Caco-2 (cell line): ENCODE measurements around the gene CDK5RAP2. TPM values are rescaled to one million over a fixed set of nuclear protein-coding genes. Genes with fewer than 3 reads are reported as not detected.

Source experiments
- BruUV-seq: library from RNA; stranded (reverse); fragments of 400-500 nt; replicated peaks from 2 replicates; lab custom pipeline; 2021; lab: Mats Ljungman, UMichigan
- CTCF ChIA-PET: fragments of 300-600 bp; sonication (Branson Sonifier 250); formaldehyde crosslinking; loops from one replicate; lab custom pipeline; 2022; ENCODE audit warnings: antibody characterized with exemption; lab: Charles Lee
- POLR2A ChIA-PET: fragments of 300-600 bp; sonication (Branson Sonifier 250); formaldehyde crosslinking; loops from one replicate; lab custom pipeline; 2022; ENCODE audit warnings: antibody characterized with exemption; lab: Charles Lee
- DNase-seq, 2 experiments: peaks; one replicate each; pipeline versions ENCODE4 v3.0.0 to v3.0.0-alpha.2; 2020 to 2022
- H3K27me3 ChIP-seq: replicated peaks from 2 replicates; pipeline ENCODE4 v1.6.0; 2011; ENCODE audit warnings: low read length; ENCODE audit not compliant: control insufficient read depth, insufficient read depth
- H3K36me3 ChIP-seq: 2 replicates; pipeline ENCODE4 v1.5.1; 2011; ENCODE audit warnings: low read length; ENCODE audit not compliant: control insufficient read depth, insufficient read depth
- H3K4me1 ChIP-seq: fragments of 250-450 bp; sonication (Bioruptor Pico); 2 replicates; pipeline ENCODE4 v1.5.1; 2020; ENCODE audit warnings: mild to moderate bottlenecking
- H3K4me3 ChIP-seq: 2 replicates; pipeline ENCODE4 v1.5.1; 2011; ENCODE audit warnings: low read depth, mild to moderate bottlenecking, control low read depth, low read length
- H3K9me3 ChIP-seq: fragments of 250-450 bp; sonication (Bioruptor Pico); 2 replicates; pipeline ENCODE4 v1.5.1; 2020; ENCODE audit warnings: mild to moderate bottlenecking, moderate library complexity
- H3K27ac Mint-ChIP-seq: one replicate; pipeline ENCODE4 v1.8.0; 2022; ENCODE audit warnings: mixed read lengths; ENCODE audit not compliant: unreplicated experiment
- H3K27me3 Mint-ChIP-seq: one replicate; pipeline ENCODE4 v1.8.0; 2022; ENCODE audit warnings: mixed read lengths; ENCODE audit not compliant: insufficient read depth, unreplicated experiment
- H3K36me3 Mint-ChIP-seq: one replicate; pipeline ENCODE4 v1.8.0; 2022; ENCODE audit warnings: mild to moderate bottlenecking, mixed read lengths; ENCODE audit not compliant: insufficient read depth, unreplicated experiment
- H3K4me1 Mint-ChIP-seq: one replicate; pipeline ENCODE4 v1.8.0; 2022; ENCODE audit warnings: low read depth, mixed read lengths; ENCODE audit not compliant: unreplicated experiment
- H3K4me3 Mint-ChIP-seq: one replicate; pipeline ENCODE4 v1.8.0; 2022; ENCODE audit warnings: mild to moderate bottlenecking, moderate library complexity, mixed read lengths; ENCODE audit not compliant: unreplicated experiment
- H3K9me3 Mint-ChIP-seq: one replicate; pipeline ENCODE4 v1.8.0; 2022; ENCODE audit warnings: mixed read lengths; ENCODE audit not compliant: unreplicated experiment
- CTCF ChIP-seq, 2 experiments: fragments of 200-600 bp in 1 of 2; IDR thresholded peaks; 1 replicate in 1 of 2; 2 replicates in 1 of 2; pipeline versions ENCODE4 v1.5.1 to v1.8.0; 2011 to 2022; ENCODE audit warnings: antibody characterized with exemption in 1 of 2, control low read depth in 1 of 2, inconsistent platforms in 1 of 2, low read depth in 1 of 2, low read length in 1 of 2, mild to moderate bottlenecking in 1 of 2, moderate library complexity in 1 of 2; ENCODE audit not compliant: insufficient read depth in 1 of 2, severe bottlenecking in 1 of 2, unreplicated experiment in 1 of 2
- intact Hi-C: fragments of 100-400 bp; cut with micrococcal nuclease; formaldehyde crosslinking; loops from one replicate; pipeline ENCODE4 v1.10.0; 2022; ENCODE audit not compliant: unreplicated experiment
- total RNA-seq: library from RNA; stranded (reverse); gene quantifications from 2 replicates; pipeline ENCODE4 v1.2.3, GENCODE V29; 2022

CDK5RAP2 gene
- total RNA-seq, 1 experiment from 2014 or later = 71.3 TPM

DNA sequence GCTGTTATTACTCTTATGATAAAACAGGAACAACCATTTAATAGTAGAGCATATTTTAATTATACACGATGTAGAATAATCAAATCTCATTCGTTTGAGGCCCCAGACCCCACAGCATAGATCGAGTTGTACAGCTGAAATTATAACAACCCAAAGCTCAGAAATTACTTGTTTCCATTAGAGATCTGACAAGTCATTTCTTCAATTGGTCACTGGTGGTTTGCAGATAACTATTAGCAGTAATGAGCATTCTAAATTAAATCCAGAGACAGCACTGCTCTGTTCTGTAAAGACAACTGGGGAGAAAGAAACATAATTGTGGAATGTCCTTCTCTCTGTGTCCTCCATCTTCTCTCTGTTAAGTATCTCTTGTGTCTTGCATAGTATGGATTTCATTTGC lies 12.9 kb downstream of the CDK5RAP2 start:
- H3K27me3 Mint-ChIP-seq = no peaks in the 10 kb centered on the region
- peaks cover 49% of the 10 kb centered on the region for H3K36me3 Mint-ChIP-seq
- intact Hi-C loops = no loop called here
- no peak for DNase-seq
- CTCF ChIA-PET = no interaction called here
- no peaks in the 10 kb centered on the region for H3K27me3 ChIP-seq
- H3K4me1 ChIP-seq = peaks cover 13% of the 10 kb centered on the region
- no peak overlapping the region for H3K4me3 Mint-ChIP-seq
- no peaks in the 10 kb centered on the region for H3K9me3 ChIP-seq
- no peak for TF ChIP-seq CTCF (IDR thresholded peaks at IDR 0.05; ENCODE audit: insufficient read depth in 1 of 2, low read depth in 1 of 2, low read length in 1 of 2, severe bottlenecking in 1 of 2, unreplicated experiment in 1 of 2)
- no peak overlapping the region for H3K27ac Mint-ChIP-seq
- H3K36me3 ChIP-seq = peaks cover 3% of the 10 kb centered on the region
- no peaks in the 10 kb centered on the region for H3K4me1 Mint-ChIP-seq
- H3K4me3 ChIP-seq = no peak overlapping the region
- no TSS peak for BruUV-seq
- no peaks in the 10 kb centered on the region for H3K9me3 Mint-ChIP-seq
- POLR2A ChIA-PET = no interaction called here

GRCh38 chr9:120564589-120564988 lies 15.4 kb downstream of the CDK5RAP2 start:
- no peaks in the 10 kb centered on the region for H3K27me3 ChIP-seq
- no peak for TF ChIP-seq CTCF (IDR thresholded peaks at IDR 0.05; ENCODE audit: insufficient read depth in 1 of 2, low read depth in 1 of 2, low read length in 1 of 2, severe bottlenecking in 1 of 2, unreplicated experiment in 1 of 2)
- Mint-ChIP-seq H3K4me3 (no peak overlapping the region), H3K4me1 (no peaks in the 10 kb centered on the region), H3K27me3 (no peaks in the 10 kb centered on the region), H3K27ac (no peak overlapping the region), H3K9me3 (no peaks in the 10 kb centered on the region), H3K36me3 (peaks cover 33% of the 10 kb centered on the region)
- H3K9me3 ChIP-seq = no peaks in the 10 kb centered on the region
- POLR2A ChIA-PET = no interaction called here
- H3K4me1 ChIP-seq = no peaks in the 10 kb centered on the region
- no TSS peak for BruUV-seq
- H3K4me3 ChIP-seq = no peak overlapping the region
- no peak for DNase-seq
- intact Hi-C loops = no loop called here
- CTCF ChIA-PET = no interaction called here
- H3K36me3 ChIP-seq = no peaks in the 10 kb centered on the region; the same call in 1 of the 2 replicates

DNA sequence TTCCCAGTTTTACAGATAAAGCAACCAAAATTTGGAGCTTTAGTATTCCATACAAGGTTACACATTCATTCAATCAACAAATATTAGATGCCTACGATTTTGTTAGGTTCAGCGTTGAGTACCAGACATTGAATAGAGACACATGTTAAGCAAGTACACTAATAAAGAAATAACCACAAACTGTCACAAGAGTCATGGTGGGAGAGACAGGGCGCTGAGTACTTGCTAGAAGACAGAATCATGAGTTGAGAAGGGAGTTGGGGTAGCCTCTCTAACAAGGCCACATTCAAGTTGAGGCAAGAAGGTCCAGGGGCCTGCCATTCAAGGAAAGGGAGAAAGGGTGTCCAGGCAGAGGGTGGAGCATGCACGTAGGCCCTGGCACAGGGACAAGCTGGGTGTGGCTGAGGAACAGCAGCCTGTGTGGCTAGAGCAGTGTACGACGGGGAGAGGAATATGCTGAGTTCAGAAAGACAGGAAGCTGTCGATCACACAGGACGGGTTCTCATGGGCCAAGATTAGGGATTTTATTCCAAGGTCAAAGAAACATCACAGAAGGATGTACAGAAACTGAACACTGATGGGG lies 17.0 kb downstream of the CDK5RAP2 start:
- no peak for DNase-seq
- Histone ChIP-seq H3K36me3 (no peaks in the 10 kb centered on the region), H3K9me3 (no peaks in the 10 kb centered on the region), H3K4me1 (no peaks in the 10 kb centered on the region), H3K4me3 (no peak overlapping the region), H3K27me3 (no peaks in the 10 kb centered on the region)
- peaks cover 29% of the 10 kb centered on the region for H3K36me3 Mint-ChIP-seq
- no peaks in the 10 kb centered on the region for H3K4me1 Mint-ChIP-seq
- intact Hi-C loops = no loop called here
- BruUV-seq = no TSS peak
- H3K9me3 Mint-ChIP-seq = no peaks in the 10 kb centered on the region
- H3K4me3 Mint-ChIP-seq = no peak overlapping the region
- no peak overlapping the region for H3K27ac Mint-ChIP-seq
- no peaks in the 10 kb centered on the region for H3K27me3 Mint-ChIP-seq
- POLR2A ChIA-PET = no interaction called here
- TF ChIP-seq CTCF (IDR thresholded peaks at IDR 0.05; ENCODE audit: insufficient read depth in 1 of 2, low read depth in 1 of 2, low read length in 1 of 2, severe bottlenecking in 1 of 2, unreplicated experiment in 1 of 2) = no peak
- CTCF ChIA-PET = no interaction called here
